ACC112 (cell line): ENCODE results near the gene MAP7D1.
"Not testable (repeated sequence)": the region's sequence is repeated elsewhere in the genome, so short reads cannot be mapped to it uniquely, and the experiment has no call there.

Source experiments
- H2AFZ ChIP-seq: fragments of 200-600 bp; sonication (generic); one replicate; pipeline ENCODE4 v1.6.0; 2017; ENCODE audit warnings: antibody characterized with exemption, low read length; ENCODE audit not compliant: unreplicated experiment
- H3K27ac ChIP-seq: fragments of 200-600 bp; sonication (generic); 2 replicates; pipeline ENCODE4 v1.5.1; 2014; ENCODE audit warnings: low read depth, mild to moderate bottlenecking, antibody characterized with exemption, low read length, moderate library complexity
- H3K27me3 ChIP-seq: fragments of 200-600 bp; sonication (generic); 2 replicates; pipeline ENCODE4 v1.6.1; 2014; ENCODE audit warnings: mild to moderate bottlenecking, antibody characterized with exemption, low read length, moderate library complexity, mixed read lengths; ENCODE audit not compliant: insufficient read depth
- H3K36me3 ChIP-seq: fragments of 200-600 bp; sonication (generic); 2 replicates; pipeline ENCODE4 v1.6.1; 2016; ENCODE audit warnings: mild to moderate bottlenecking, antibody characterized with exemption, low read length, moderate library complexity, mixed read lengths; ENCODE audit not compliant: insufficient read depth
- H3K4me1 ChIP-seq: fragments of 200-600 bp; sonication (generic); one replicate; pipeline ENCODE4 v1.6.1; 2016; ENCODE audit warnings: low read length, mixed read lengths; ENCODE audit not compliant: insufficient read depth, unreplicated experiment, control insufficient read depth
- H3K4me3 ChIP-seq: fragments of 200-600 bp; sonication (generic); 2 replicates; pipeline ENCODE4 v1.5.1; 2014; ENCODE audit warnings: mild to moderate bottlenecking, low read depth, low read length
- H3K79me2 ChIP-seq: fragments of 200-600 bp; sonication (generic); one replicate; pipeline ENCODE4 v1.6.0; 2016; ENCODE audit warnings: low read length; ENCODE audit not compliant: control insufficient read depth, unreplicated experiment, insufficient read depth

The MAP7D1 gene

DNA sequence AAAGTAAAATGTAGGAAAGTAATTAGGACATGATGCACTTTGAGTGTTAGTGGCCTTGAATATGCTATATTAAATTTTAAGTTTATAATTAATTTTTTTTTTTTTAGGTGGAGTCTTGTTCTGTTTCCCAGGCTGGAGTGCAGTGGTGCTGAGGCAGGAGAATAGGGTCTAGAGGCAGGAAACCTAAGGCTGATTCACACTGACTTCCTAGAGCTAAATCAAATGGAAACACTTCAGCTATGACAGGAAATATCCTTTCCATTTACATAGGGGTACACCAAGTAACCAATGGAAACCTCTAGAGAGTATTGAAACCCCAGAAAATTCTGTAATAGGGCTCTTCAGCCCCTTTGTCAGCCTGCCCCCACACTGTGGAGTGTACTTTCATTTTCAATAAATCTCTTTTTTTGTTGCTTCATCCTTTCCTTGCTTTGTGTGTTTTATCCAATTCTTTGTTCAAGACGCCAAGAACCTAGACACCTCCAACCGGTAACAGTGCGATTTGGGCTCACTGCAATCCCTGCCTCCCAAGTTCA, 50.4 kb downstream of the MAP7D1 start:
- Histone ChIP-seq H3K27ac (no peak overlapping the region), H2AFZ (no peak overlapping the region), H3K27me3 (no peaks in the 10 kb centered on the region), H3K4me3 (no peak overlapping the region), H3K36me3 (no peaks in the 10 kb centered on the region), H3K79me2 (no peaks in the 10 kb centered on the region), H3K4me1 (peaks cover 28% of the 10 kb centered on the region)

DNA sequence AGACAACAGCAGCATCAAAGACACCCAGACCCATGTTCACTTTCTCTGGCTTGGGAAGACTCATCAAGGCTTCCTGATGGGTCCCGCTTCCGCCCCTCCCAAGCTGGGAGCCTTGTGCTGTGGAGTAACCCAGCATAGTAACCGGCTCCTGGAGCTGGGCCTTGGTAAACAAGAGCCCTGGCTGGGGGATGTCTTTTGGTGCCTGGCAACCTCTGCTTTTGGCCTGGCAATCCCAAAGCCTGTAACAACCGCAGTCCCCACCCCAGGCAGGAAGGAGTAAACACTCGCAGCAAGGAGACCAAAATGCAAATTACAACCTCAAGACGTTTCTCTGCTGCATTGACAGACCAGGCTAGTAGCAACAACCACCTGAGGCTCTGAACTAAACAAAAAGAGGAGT, 51.4 kb downstream of the MAP7D1 start:
- peak overlapping the region; percentile 25; the same call in 1 of the 2 replicates for H3K27ac ChIP-seq
- peaks cover 28% of the 10 kb centered on the region for H3K4me1 ChIP-seq
- H3K36me3 ChIP-seq = no peaks in the 10 kb centered on the region
- peak overlapping the region; percentile 36 for H2AFZ ChIP-seq
- no peaks in the 10 kb centered on the region for H3K79me2 ChIP-seq
- H3K27me3 ChIP-seq = no peaks in the 10 kb centered on the region
- H3K4me3 ChIP-seq = no peak overlapping the region

DNA sequence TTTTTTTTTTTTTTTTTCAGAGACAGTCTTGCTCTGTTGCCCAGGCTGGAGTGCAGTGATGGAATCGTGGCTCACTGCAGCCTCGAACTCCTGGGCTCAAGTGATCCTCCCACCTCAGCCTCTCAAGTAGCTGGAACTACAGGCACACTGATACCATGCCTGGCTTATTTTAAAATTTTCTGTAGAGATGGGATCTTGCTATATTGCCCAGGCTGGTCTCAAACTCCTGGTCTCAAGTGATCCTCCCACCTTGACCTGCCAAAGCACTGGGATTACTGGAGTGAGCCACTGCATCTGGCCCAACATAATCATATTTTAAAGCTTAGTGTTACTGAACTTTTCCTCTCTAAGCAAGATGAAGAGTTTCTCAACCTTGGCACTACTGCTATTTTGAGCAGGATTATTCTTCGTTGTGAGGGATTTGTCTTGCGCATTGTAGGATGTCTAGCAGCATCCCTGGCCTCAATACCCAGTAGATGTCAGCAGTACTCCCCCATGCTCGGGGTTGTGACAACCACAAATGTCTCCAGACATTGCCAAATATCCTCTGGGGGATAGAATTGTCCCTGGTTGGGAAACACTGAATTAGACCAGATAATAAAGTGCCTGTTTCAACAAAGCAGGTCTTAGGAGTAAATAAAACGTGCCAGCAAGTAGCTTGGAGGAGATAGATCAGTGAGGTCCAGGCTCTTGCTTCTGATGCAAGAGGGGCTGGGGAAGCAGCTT, 53.2 kb downstream of the MAP7D1 start:
- peaks cover 17% of the 10 kb centered on the region for H3K4me1 ChIP-seq
- no peak overlapping the region for H2AFZ ChIP-seq
- H3K79me2 ChIP-seq = no peaks in the 10 kb centered on the region
- no peaks in the 10 kb centered on the region for H3K36me3 ChIP-seq
- no peak overlapping the region for H3K27ac ChIP-seq
- no peak overlapping the region for H3K4me3 ChIP-seq
- H3K27me3 ChIP-seq = no peaks in the 10 kb centered on the region

DNA sequence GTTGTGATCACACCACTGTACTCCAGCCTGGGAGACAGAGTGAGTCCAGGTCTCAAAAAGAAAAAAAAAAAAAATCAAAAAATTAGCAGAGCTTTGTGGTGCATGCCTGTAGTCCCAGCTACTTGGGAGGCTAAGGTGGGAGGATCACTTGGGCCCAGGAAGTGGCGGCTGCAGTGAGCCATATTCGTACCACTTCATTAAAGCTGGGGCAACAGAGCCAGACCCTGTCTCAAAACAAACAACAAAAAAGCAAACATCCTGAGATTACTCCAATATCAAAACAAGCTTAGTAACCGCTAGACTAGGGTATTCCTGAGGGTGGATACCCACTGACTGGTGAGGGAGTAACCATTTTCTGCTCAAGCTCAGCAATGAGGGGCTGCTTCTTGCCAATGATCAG, 55.3 kb downstream of the MAP7D1 start:
- H3K36me3 ChIP-seq = no peaks in the 10 kb centered on the region
- no peak overlapping the region for H3K27ac ChIP-seq
- peaks cover 13% of the 10 kb centered on the region for H3K4me1 ChIP-seq

DNA sequence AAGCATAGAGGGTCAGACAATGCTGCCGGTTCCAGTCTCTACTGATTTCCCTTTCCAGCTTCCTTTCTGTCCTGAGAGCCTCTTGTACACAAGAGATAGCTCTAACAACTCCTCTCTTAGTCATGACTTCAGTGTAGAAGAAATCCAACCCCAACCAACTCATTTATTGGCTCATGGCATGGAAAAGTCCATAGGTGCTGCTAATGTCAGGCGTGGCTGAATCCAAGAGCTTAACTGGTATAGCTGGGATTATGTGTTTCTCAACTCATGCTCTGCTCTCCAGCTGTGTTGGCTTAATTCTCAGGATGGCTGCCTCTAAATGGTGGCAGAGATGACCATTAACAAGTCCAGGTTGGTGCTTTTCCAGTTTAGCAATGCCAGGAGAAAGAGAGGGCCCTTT, 55.9 kb downstream of the MAP7D1 start:
- H2AFZ ChIP-seq = no peak overlapping the region
- no peaks in the 10 kb centered on the region for H3K27me3 ChIP-seq
- no peak overlapping the region for H3K27ac ChIP-seq
- H3K36me3 ChIP-seq = no peaks in the 10 kb centered on the region
- H3K4me3 ChIP-seq = no peak overlapping the region
- H3K4me1 ChIP-seq = peaks cover 8% of the 10 kb centered on the region
- no peaks in the 10 kb centered on the region for H3K79me2 ChIP-seq

More for the DNA sequence above, 55.3 kb downstream of the MAP7D1 start:
- Histone ChIP-seq H3K4me3 (no peak overlapping the region), H3K79me2 (no peaks in the 10 kb centered on the region), H2AFZ (no peak overlapping the region), H3K27me3 (no peaks in the 10 kb centered on the region)

DNA sequence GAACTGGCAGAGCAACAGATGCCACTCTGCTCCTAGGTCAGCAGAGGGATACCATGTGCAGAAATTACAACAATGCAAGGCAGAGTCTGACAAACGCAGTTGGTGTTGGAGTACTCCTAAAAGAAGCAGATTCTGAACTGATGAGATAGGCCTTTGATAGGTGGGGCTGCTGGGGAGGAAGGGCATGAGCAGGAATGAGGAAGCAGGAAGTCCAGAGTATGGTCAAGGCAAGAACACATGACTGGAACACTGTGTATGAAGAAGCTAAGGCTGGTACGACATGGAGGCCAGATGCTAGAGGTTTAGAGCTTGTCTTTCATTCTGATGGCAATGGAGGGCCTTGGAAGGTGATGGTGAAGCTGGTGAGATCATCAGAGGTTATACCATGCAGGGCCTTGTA, 56.8 kb downstream of the MAP7D1 start:
- H3K27me3 ChIP-seq = no peaks in the 10 kb centered on the region
- H3K4me1 ChIP-seq = no peaks in the 10 kb centered on the region
- no peak overlapping the region for H3K4me3 ChIP-seq
- H3K79me2 ChIP-seq = no peaks in the 10 kb centered on the region
- no peak overlapping the region for H3K27ac ChIP-seq
- no peaks in the 10 kb centered on the region for H3K36me3 ChIP-seq
- H2AFZ ChIP-seq = no peak overlapping the region

DNA sequence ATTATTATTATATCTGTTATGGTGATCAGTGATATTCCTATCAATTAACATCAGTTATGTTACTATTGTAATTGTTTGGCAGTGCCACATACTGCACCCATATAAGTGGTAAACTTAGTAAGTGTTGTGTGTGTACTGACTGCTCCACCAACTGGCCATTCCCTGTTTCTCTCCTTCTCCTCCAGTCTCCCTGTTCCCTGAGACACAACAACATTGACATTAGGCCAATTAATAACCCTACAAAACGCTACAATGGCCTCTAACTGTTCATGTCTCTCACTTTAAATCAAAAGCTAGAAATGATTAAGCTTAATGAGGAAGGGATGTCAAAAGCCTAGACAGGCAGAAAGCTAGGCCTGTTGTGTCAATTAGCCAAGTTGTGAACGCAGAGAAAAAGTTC, 61.7 kb downstream of the MAP7D1 start:
- H3K27ac ChIP-seq = no peak overlapping the region
- H3K79me2 ChIP-seq = no peaks in the 10 kb centered on the region
- no peaks in the 10 kb centered on the region for H3K27me3 ChIP-seq
- no peaks in the 10 kb centered on the region for H3K4me1 ChIP-seq
- no peak overlapping the region for H2AFZ ChIP-seq
- no peak overlapping the region for H3K4me3 ChIP-seq
- H3K36me3 ChIP-seq = no peaks in the 10 kb centered on the region

DNA sequence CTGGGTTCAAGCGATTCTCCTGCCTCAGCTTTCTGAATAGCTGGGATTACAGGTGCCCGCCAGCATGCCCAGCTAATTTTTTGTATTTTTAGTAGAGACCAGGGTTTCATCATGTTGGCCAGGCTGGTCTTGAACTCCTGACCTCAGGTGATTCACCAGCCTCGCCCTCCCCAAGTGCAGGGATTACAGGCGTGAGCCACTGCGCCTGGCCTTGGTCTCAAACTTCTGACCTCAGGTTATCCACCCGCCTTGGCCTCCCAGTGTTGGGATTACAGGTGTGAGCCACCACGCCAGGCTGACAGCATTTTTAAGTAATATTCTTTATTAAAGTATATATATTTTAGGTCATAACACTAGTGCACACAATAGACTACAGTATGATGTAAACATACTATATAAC, 65.9 kb downstream of the MAP7D1 start:
- H3K27ac ChIP-seq, H2AFZ ChIP-seq, H3K4me3 ChIP-seq, H3K27me3 ChIP-seq: not testable (repeated sequence)
- H3K36me3 ChIP-seq = peaks cover 12% of the 10 kb centered on the region; the same call in 1 of the 2 replicates
- peaks cover 12% of the 10 kb centered on the region for H3K4me1 ChIP-seq
- H3K79me2 ChIP-seq = peaks cover 22% of the 10 kb centered on the region

DNA sequence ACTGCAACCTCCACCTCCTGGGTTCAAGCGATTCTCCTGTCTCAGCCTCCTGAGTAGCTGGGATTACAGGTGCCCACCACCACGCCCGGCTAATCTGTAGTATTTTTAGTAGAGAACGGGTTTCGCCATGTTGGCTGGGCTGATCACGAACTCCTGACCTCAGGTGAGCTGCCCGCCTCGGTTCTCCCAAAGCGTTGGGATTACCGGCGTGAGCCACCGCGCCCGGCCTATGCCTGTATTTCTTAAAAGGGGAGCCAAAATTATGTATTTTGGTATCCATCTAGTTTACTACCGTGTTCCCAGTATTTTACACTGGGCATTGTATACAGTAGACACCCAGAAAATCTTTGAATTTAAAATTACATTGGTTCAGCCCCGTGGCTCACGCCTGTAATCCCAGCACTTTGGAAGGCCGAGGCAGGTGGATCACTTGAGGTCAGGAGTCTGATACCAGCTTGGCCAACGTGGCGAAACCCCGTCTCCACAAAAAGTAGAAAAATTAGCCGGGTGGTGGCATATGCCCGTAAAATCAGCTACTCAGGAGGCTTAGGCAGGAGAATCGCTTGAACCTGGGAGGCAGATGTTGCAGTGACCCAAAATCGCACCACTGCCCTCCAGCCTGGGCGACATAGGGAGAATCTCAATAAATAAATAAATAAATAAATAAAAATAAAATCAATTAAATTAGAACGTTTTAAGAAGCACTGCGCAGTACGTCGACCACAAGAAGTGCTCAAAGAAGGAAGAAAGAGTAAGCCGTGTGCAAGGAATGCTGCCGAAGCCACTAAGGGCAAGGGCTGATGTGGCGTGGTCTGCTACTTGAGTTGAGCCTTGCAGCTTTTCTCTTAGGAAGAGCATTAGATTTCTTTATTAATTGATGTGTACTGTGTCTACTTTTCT, 66.8 kb downstream of the MAP7D1 start:
- Histone ChIP-seq H3K36me3 (peaks cover 16% of the 10 kb centered on the region; the same call in 1 of the 2 replicates), H3K4me3 (peak overlapping the region; percentile 94), H3K27ac (peak overlapping the region; percentile 98), H3K27me3 (no peaks in the 10 kb centered on the region), H2AFZ (peak overlapping the region; percentile 47), H3K79me2 (peaks cover 29% of the 10 kb centered on the region), H3K4me1 (peaks cover 13% of the 10 kb centered on the region)

DNA sequence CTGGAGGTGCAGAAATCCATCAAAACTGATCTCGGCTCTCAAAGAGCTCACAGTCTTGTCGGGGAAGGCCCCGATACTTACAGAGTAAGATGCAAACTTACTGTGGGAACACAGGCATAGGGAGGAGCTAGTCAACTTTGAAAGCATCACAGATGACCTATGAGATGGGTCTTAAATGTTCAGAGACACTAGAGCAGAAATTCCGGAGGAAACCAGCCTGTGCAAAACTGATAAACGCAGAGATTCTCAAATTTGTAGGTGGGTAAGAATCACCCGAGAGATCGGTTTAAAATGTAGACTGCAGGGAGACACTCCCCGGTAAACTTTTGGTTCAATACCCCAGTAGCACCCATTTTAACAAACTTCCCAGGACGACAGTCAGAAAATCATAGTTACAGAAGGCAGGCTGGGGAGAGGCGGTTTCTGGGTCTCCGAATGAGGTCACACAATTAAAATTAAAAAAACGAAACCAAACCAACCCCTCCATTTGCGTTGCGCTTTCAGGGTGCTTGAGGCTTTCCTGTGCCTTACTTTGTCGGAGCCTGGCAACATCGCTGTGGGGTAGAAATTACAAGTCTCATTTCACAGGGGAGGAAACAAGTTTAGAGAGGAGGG, 67.5 kb downstream of the MAP7D1 start:
- Histone ChIP-seq H3K27me3 (no peaks in the 10 kb centered on the region), H2AFZ (peak overlapping the region; percentile 47), H3K36me3 (peaks cover 16% of the 10 kb centered on the region; the same call in 1 of the 2 replicates), H3K4me1 (peaks cover 13% of the 10 kb centered on the region), H3K27ac (peak overlapping the region; percentile 98), H3K4me3 (peak overlapping the region; percentile 94), H3K79me2 (peaks cover 37% of the 10 kb centered on the region)
